Type B pancreatic cell (in vitro differentiated cells): ENCODE results near the gene SWAP70. TPM values are rescaled to one million over a fixed set of nuclear protein-coding genes. Genes with fewer than 3 reads are reported as not detected.
A peak's percentile ranks its signal among the peaks of the same experiment; 100 is the strongest.

Experiments used
- DNase-seq: peaks from one replicate; pipeline ENCODE4 v3.0.0; 2021; ENCODE audit warnings: mixed read lengths; ENCODE audit not compliant: unreplicated experiment; ENCODE audit errors: extremely low spot score
- H3K27ac Mint-ChIP-seq: 2 replicates; pipeline ENCODE4 v1.8.0; 2021; ENCODE audit warnings: mild to moderate bottlenecking, mixed read lengths
- H3K27me3 Mint-ChIP-seq: 2 replicates; pipeline ENCODE4 v1.8.0; 2021; ENCODE audit warnings: mixed read lengths
- H3K36me3 Mint-ChIP-seq: 2 replicates; pipeline ENCODE4 v1.8.0; 2021; ENCODE audit warnings: mixed read lengths
- H3K4me1 Mint-ChIP-seq: one replicate; pipeline ENCODE4 v1.8.0; 2021; ENCODE audit warnings: mixed read lengths; ENCODE audit not compliant: unreplicated experiment
- H3K4me3 Mint-ChIP-seq: 2 replicates; pipeline ENCODE4 v1.8.0; 2021; ENCODE audit warnings: mild to moderate bottlenecking, mixed read lengths
- H3K9me3 Mint-ChIP-seq: 2 replicates; pipeline ENCODE4 v1.8.0; 2021; ENCODE audit warnings: mixed read lengths
- CTCF ChIP-seq: fragments of 200-600 bp; sonication (generic); conservative IDR thresholded peaks from 2 replicates; pipeline ENCODE4 v1.5.0; 2021; ENCODE audit warnings: antibody characterized with exemption, mild to moderate bottlenecking
- total RNA-seq: library from RNA; stranded (reverse); gene quantifications from 2 replicates; pipeline ENCODE4 v1.2.1, GENCODE V29; 2021; ENCODE audit warnings: low replicate concordance

The SWAP70 gene
- total RNA-seq, 1 donor from 2014 or later, result 18.8 TPM

DNA sequence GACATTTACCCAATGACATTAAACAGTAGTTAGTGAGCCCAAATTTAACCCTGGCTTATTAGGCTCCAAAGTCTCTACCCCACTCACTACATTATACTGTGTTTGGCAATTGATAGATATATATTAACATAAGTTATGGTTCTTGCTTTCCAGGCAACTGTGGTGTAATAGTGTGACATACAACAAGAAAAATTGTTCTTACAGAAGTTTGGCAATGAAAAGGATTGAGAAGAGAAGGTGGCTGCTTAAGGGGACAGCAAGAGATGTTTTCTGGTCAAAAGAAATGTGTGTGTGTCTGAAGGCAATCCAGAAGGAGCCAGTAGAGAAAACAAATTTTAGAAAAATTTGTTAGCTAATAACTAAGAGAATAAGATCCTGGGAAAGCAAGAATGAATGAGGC, 132.4 kb downstream of the SWAP70 start:
- no peak for TF ChIP-seq CTCF
- H3K4me1 Mint-ChIP-seq, result peaks cover 6% of the 10 kb centered on the region
- peaks cover 16% of the 10 kb centered on the region for H3K36me3 Mint-ChIP-seq
- no peak for DNase-seq
- H3K4me3 Mint-ChIP-seq, result no peak overlapping the region
- no peaks in the 10 kb centered on the region for H3K27me3 Mint-ChIP-seq
- H3K9me3 Mint-ChIP-seq, result no peaks in the 10 kb centered on the region
- H3K27ac Mint-ChIP-seq, result no peak overlapping the region

GRCh38 chr11:9796854-9797253, 133.0 kb downstream of the SWAP70 start:
- DNase-seq, result no peak
- no peak overlapping the region for H3K27ac Mint-ChIP-seq

GRCh38 chr11:9797300-9797699, 133.4 kb downstream of the SWAP70 start:
- H3K36me3 Mint-ChIP-seq, result peaks cover 11% of the 10 kb centered on the region
- no peaks in the 10 kb centered on the region for H3K9me3 Mint-ChIP-seq
- no peak overlapping the region for H3K27ac Mint-ChIP-seq

More at GRCh38 chr11:9796854-9797253, 133.0 kb downstream of the SWAP70 start:
- Mint-ChIP-seq H3K4me1 (peaks cover 8% of the 10 kb centered on the region), H3K27me3 (no peaks in the 10 kb centered on the region), H3K36me3 (peaks cover 11% of the 10 kb centered on the region), H3K9me3 (no peaks in the 10 kb centered on the region), H3K4me3 (no peak overlapping the region)
- TF ChIP-seq CTCF, result no peak

DNA sequence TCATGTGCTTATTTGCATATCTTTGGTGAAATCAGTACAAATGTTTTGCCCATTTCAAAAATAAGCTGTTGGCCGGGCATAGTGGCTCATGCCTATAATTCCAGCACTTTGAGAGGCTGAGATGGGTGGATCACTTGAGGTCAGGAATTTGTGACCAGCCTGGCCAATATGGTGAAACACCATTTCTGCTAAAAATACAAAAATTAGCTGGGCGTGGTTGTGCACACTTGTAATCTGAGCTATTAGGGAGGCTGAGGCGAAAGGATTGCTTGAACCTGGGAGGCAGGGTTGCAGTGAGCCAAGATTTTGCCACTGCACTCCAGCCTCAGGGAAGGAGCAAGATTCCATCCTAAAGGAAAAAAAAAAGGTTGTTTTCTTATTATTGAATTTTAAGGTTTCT, 136.0 kb downstream of the SWAP70 start:
- peaks cover 18% of the 10 kb centered on the region for H3K36me3 Mint-ChIP-seq
- peaks cover 21% of the 10 kb centered on the region for H3K4me1 Mint-ChIP-seq
- no peak overlapping the region for H3K4me3 Mint-ChIP-seq
- H3K27me3 Mint-ChIP-seq, result no peaks in the 10 kb centered on the region
- DNase-seq, result no peak
- no peak for TF ChIP-seq CTCF
- no peak overlapping the region for H3K27ac Mint-ChIP-seq
- H3K9me3 Mint-ChIP-seq, result no peaks in the 10 kb centered on the region

More at GRCh38 chr11:9797300-9797699, 133.4 kb downstream of the SWAP70 start:
- peaks cover 10% of the 10 kb centered on the region for H3K4me1 Mint-ChIP-seq
- DNase-seq, result no peak
- H3K27me3 Mint-ChIP-seq, result no peaks in the 10 kb centered on the region
- TF ChIP-seq CTCF, result no peak
- H3K4me3 Mint-ChIP-seq, result no peak overlapping the region

GRCh38 chr11:9802291-9802861, 138.5 kb downstream of the SWAP70 start:
- H3K27me3 Mint-ChIP-seq, result no peaks in the 10 kb centered on the region
- H3K9me3 Mint-ChIP-seq, result no peaks in the 10 kb centered on the region
- H3K27ac Mint-ChIP-seq, result peak overlapping the region; percentile 77
- peaks cover 17% of the 10 kb centered on the region for H3K4me1 Mint-ChIP-seq
- no peak overlapping the region for H3K4me3 Mint-ChIP-seq
- DNase-seq, result no peak
- no peak for TF ChIP-seq CTCF
- peaks cover 24% of the 10 kb centered on the region for H3K36me3 Mint-ChIP-seq

Other genes with a start within 250 kb of the SWAP70 start
- 30.3 and 38.8 TPM in 2 replicates for gene ZNF143, start 203.1 kb upstream of the SWAP70 start, total RNA-seq
- gene WEE1, start 90.4 kb upstream of the SWAP70 start, total RNA-seq, result 80.1 and 104 TPM in 2 replicates